SK-N-SH (cell line): ENCODE data around the gene CRIP1. TPM values are rescaled to one million over a fixed set of nuclear protein-coding genes. Genes with fewer than 3 reads are reported as not detected.

Source experiments
- CTCF ChIA-PET: fragments of 300-600, 350-600 bp; formaldehyde crosslinking; extraction: SDS; loops from one replicate; lab custom pipeline; 2021; lab: Yijun Ruan, JAX
- POLR2A ChIA-PET: fragments of 350-600 bp; sonication (Branson Sonifier 250); formaldehyde crosslinking; extraction: SDS; loops from one replicate; lab custom pipeline; 2020; ENCODE audit warnings: antibody characterized with exemption, inconsistent platforms; lab: Yijun Ruan, JAX
- DNase-seq: peaks from one replicate; pipeline ENCODE4 v3.0.0; 2012
- H2AFZ ChIP-seq: fragments of 200-600 bp; sonication (generic); 2 replicates; pipeline ENCODE4 v1.8.1; 2016; ENCODE audit warnings: antibody characterized with exemption, mild to moderate bottlenecking, low read depth
- H3F3A ChIP-seq: fragments of 200-600 bp; sonication (generic); replicated peaks from 2 replicates; pipeline ENCODE3; 2016; ENCODE audit warnings: antibody characterized with exemption, mild to moderate bottlenecking; ENCODE audit not compliant: insufficient read depth
- H3K27ac ChIP-seq, 2 experiments: fragments of 200-500 bp in 1 of 2; fragments of 200-600 bp in 1 of 2; sonication (Bioruptor generic) in 1 of 2; sonication (generic), shearing (Covaris generic) in 1 of 2; 2 replicates each; pipeline versions ENCODE4 v1.5.1 to v1.6.1; 2014 to 2016; ENCODE audit warnings: low read depth in 2 of 2, inconsistent platforms in 1 of 2, low read length in 1 of 2, mild to moderate bottlenecking in 1 of 2, mixed read lengths in 1 of 2
- H3K27me3 ChIP-seq: fragments of 200-600 bp; sonication (generic), shearing (Covaris generic); 2 replicates; pipeline ENCODE4 v1.6.1; 2016; ENCODE audit warnings: mixed run types; ENCODE audit not compliant: insufficient read depth
- H3K36me3 ChIP-seq, 2 experiments: fragments of 200-500 bp in 1 of 2; fragments of 200-600 bp in 1 of 2; sonication (Bioruptor generic) in 1 of 2; sonication (generic) in 1 of 2; replicated peaks in 1 of 2; 2 replicates each; pipeline versions ENCODE3 to v1.5.1; 2014 to 2016; ENCODE audit warnings: low read length in 1 of 2, mild to moderate bottlenecking in 1 of 2; ENCODE audit not compliant: insufficient read depth in 2 of 2, control insufficient read depth in 1 of 2
- H3K4me1 ChIP-seq, 2 experiments: fragments of 200-500 bp in 1 of 2; fragments of 200-600 bp in 1 of 2; sonication (Bioruptor generic) in 1 of 2; sonication (generic), shearing (Covaris generic) in 1 of 2; 2 replicates each; pipeline versions ENCODE4 v1.5.1 to v1.6.1; 2014 to 2016; ENCODE audit warnings: low read depth in 1 of 2, low read length in 1 of 2, mixed run types in 1 of 2; ENCODE audit not compliant: insufficient read depth in 2 of 2, control insufficient read depth in 1 of 2
- H3K4me2 ChIP-seq: fragments of 200-600 bp; sonication (generic), shearing (Covaris generic); 2 replicates; pipeline ENCODE4 v1.6.1; 2017; ENCODE audit warnings: mixed run types
- H3K4me3 ChIP-seq, 2 experiments: fragments of 200-500 bp in 1 of 2; fragments of 200-600 bp in 1 of 2; sonication (Bioruptor generic) in 1 of 2; sonication (generic), shearing (Covaris generic) in 1 of 2; 2 replicates each; pipeline versions ENCODE4 v1.5.1 to v1.8.1; 2014 to 2016; ENCODE audit warnings: low read depth in 2 of 2, inconsistent platforms in 1 of 2, low read length in 1 of 2, mild to moderate bottlenecking in 1 of 2, mixed read lengths in 1 of 2, moderate library complexity in 1 of 2
- H3K79me2 ChIP-seq: fragments of 200-600 bp; sonication (generic); 2 replicates; pipeline ENCODE4 v1.8.1; 2017; ENCODE audit warnings: mild to moderate bottlenecking; ENCODE audit not compliant: insufficient read depth
- H3K9ac ChIP-seq: fragments of 200-600 bp; sonication (generic); 2 replicates; pipeline ENCODE4 v1.6.1; 2017; ENCODE audit warnings: mixed run types
- H3K9me2 ChIP-seq: fragments of 200-600 bp; sonication (generic); 2 replicates; pipeline ENCODE4 v1.6.1; 2017; ENCODE audit warnings: mixed run types
- H3K9me3 ChIP-seq: fragments of 200-600 bp; sonication (generic); 2 replicates; pipeline ENCODE4 v1.6.1; 2017; ENCODE audit warnings: mixed run types, mild to moderate bottlenecking, moderate library complexity
- H4K20me1 ChIP-seq: fragments of 200-600 bp; sonication (generic); 2 replicates; pipeline ENCODE4 v1.6.1; 2017; ENCODE audit warnings: mild to moderate bottlenecking, mixed run types; ENCODE audit not compliant: insufficient read depth
- CTCF ChIP-seq: fragments of 200-600 bp; sonication (generic); IDR thresholded peaks from 2 replicates; pipeline ENCODE4 v1.6.1; 2017; ENCODE audit warnings: antibody characterized with exemption, mild to moderate bottlenecking, moderate library complexity
- EP300 ChIP-seq, 2 experiments: IDR thresholded peaks; 2 replicates each; pipeline versions ENCODE4 v1.4.0 to v1.6.1; 2012; ENCODE audit warnings: borderline replicate concordance in 1 of 2, low read depth in 1 of 2, low read length in 1 of 2
- EZH2phosphoT487 ChIP-seq: fragments of 200-600 bp; sonication (generic); IDR thresholded peaks from 2 replicates; pipeline ENCODE4 v1.6.1; 2017; ENCODE audit warnings: low read depth, mixed run types, mild to moderate bottlenecking, antibody characterized with exemption, moderate library complexity, borderline replicate concordance
- GABPA ChIP-seq: IDR thresholded peaks from 2 replicates; pipeline ENCODE4 v1.4.0; 2012; ENCODE audit warnings: low read depth, mild to moderate bottlenecking
- JUND ChIP-seq: IDR thresholded peaks from 2 replicates; pipeline ENCODE4 v1.4.0; 2012
- MEF2A ChIP-seq: IDR thresholded peaks from 2 replicates; pipeline ENCODE4 v1.4.0; 2012; ENCODE audit warnings: low read depth, borderline replicate concordance
- MXI1 ChIP-seq: IDR thresholded peaks from 2 replicates; pipeline ENCODE4 v1.6.1; 2012; ENCODE audit warnings: mild to moderate bottlenecking, low read depth, low read length, improper control_type of control experiment
- NRF1 ChIP-seq: IDR thresholded peaks from 2 replicates; pipeline ENCODE4 v1.6.1; 2012; ENCODE audit warnings: low read depth, mild to moderate bottlenecking, low read length
- PBX3 ChIP-seq: IDR thresholded peaks from 2 replicates; pipeline ENCODE4; 2012
- POLR2AphosphoS5 ChIP-seq: IDR thresholded peaks from 2 replicates; pipeline ENCODE4 v1.6.1; 2012; ENCODE audit warnings: low read depth, low read length
- RAD21 ChIP-seq: IDR thresholded peaks from 2 replicates; pipeline ENCODE4 v1.6.1; 2012; ENCODE audit warnings: mild to moderate bottlenecking, low read length
- RCOR1 ChIP-seq: fragments of 150-350 bp; IDR thresholded peaks from 2 replicates; pipeline ENCODE4 v1.6.1; 2017; ENCODE audit warnings: antibody characterized with exemption, low read length
- RXRA ChIP-seq: IDR thresholded peaks from 2 replicates; pipeline ENCODE4 v1.4.0; 2012; ENCODE audit warnings: low read depth, mild to moderate bottlenecking, borderline replicate concordance
- TAF1 ChIP-seq: IDR thresholded peaks from 2 replicates; pipeline ENCODE4 v1.6.1; 2012; ENCODE audit warnings: low read depth, mild to moderate bottlenecking, low read length, moderate library complexity, borderline replicate concordance
- TCF12 ChIP-seq: IDR thresholded peaks from 2 replicates; pipeline ENCODE4 v1.4.0; 2012
- TEAD4 ChIP-seq: IDR thresholded peaks from 2 replicates; pipeline ENCODE4 v1.4.0; 2012; ENCODE audit warnings: mild to moderate bottlenecking, borderline replicate concordance; ENCODE audit not compliant: insufficient read depth
- USF2 ChIP-seq: fragments of 150-350 bp; IDR thresholded peaks from 2 replicates; pipeline ENCODE4 v1.6.1; 2017; ENCODE audit warnings: antibody characterized with exemption, low read length, low read depth, borderline replicate concordance
- YY1 ChIP-seq: IDR thresholded peaks from 2 replicates; pipeline ENCODE4 v1.4.0; 2012; ENCODE audit warnings: low read depth, mild to moderate bottlenecking
- WGBS: methylation state at CpG from one replicate; pipeline ENCODE4 v1.1.6; 2017; ENCODE audit warnings: low lambda C conversion rate; 5-methylcytosine and 5-hydroxymethylcytosine counted together
- polyA plus RNA-seq, 3 experiments: library from polyadenylated mRNA; depleted of rRNA; stranded (reverse); fragments of >200 nt; gene quantifications; 2 replicates each; pipeline ENCODE4 v1.2.3, GENCODE V29; 2012
- TF ChIP-seq, protein P1 (sequence below): IDR thresholded peaks from 2 replicates; pipeline ENCODE4 v1.4.0; 2012; ENCODE audit warnings: low read depth
- TF ChIP-seq, protein P2 (sequence below): IDR thresholded peaks from 2 replicates; pipeline ENCODE4 v1.4.0; 2012; ENCODE audit warnings: low read depth, borderline replicate concordance

CRIP1 gene
- polyA plus RNA-seq, 1 of the 3 experiments (the other 2 are of a cell fraction), result 0.72 TPM

DNA sequence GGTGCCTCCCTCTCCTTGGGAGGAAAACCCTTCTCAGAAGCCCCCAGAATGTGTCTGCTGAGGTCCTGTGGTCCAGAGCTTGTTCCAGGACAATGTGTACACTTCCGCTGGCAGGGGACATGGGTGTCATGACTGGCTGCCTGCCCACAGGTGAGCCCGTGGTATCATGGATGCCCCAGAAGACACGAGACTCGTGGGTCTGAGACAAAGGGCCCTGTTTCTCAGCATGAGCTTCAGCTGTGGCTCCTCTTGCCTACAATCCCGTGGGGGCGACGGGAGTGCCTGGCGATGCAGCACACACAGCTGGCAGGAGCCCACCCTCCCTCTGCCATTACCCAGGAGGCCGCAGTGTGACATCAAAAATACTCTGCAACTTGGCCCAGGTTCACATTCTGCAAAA lies 46.7 kb downstream of the CRIP1 start:
- H3K4me2 ChIP-seq, result no peak overlapping the region
- no peaks in the 10 kb centered on the region for H4K20me1 ChIP-seq
- no peaks in the 10 kb centered on the region for H3K9me3 ChIP-seq
- H3K27me3 ChIP-seq, result no peaks in the 10 kb centered on the region
- H3F3A ChIP-seq, result no peaks in the 10 kb centered on the region
- no peak overlapping the region for H2AFZ ChIP-seq
- no peak for DNase-seq
- no peak overlapping the region for H3K9ac ChIP-seq
- H3K9me2 ChIP-seq, result no peaks in the 10 kb centered on the region
- no peak overlapping the region for H3K4me3 ChIP-seq
- CTCF ChIA-PET, result interaction anchor here (0.7 to 1.6 kb wide), 4 partner anchors 11 to 162 kb away, joined by 3 to 4 read pairs (median 4); no protein-coding TSS in a partner anchor
- H3K4me1 ChIP-seq, result peaks cover 0 to 3% of the 10 kb centered on the region in 2 experiments; a peak in 1 of 4 replicates
- peaks cover 0 to 2% of the 10 kb centered on the region in 2 experiments for H3K36me3 ChIP-seq
- H3K79me2 ChIP-seq, result no peaks in the 10 kb centered on the region
- TF ChIP-seq RAD21, result no peak
- TF ChIP-seq EP300 (IDR thresholded peaks at IDR 0.05; ENCODE audit: borderline replicate concordance in 1 of 2, low read depth in 1 of 2, low read length in 1 of 2), result no peak
- no peak for TF ChIP-seq USF2
- TF ChIP-seq MEF2A, result no peak
- TF ChIP-seq EZH2phosphoT487, result no peak
- TF ChIP-seq YY1, result no peak
- no peak for TF ChIP-seq JUND
- TF ChIP-seq CTCF, result no peak
- TF ChIP-seq TCF12, result no peak
- TF ChIP-seq, protein P1, sequence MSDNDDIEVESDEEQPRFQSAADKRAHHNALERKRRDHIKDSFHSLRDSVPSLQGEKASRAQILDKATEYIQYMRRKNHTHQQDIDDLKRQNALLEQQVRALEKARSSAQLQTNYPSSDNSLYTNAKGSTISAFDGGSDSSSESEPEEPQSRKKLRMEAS, result no peak
- TF ChIP-seq RXRA, result no peak
- TF ChIP-seq PBX3, result no peak
- no peak for TF ChIP-seq MXI1
- TF ChIP-seq RCOR1, result no peak
- no peak for TF ChIP-seq TEAD4
- TF ChIP-seq POLR2AphosphoS5, result no peak
- no peak for TF ChIP-seq GABPA
- TF ChIP-seq, protein P2, sequence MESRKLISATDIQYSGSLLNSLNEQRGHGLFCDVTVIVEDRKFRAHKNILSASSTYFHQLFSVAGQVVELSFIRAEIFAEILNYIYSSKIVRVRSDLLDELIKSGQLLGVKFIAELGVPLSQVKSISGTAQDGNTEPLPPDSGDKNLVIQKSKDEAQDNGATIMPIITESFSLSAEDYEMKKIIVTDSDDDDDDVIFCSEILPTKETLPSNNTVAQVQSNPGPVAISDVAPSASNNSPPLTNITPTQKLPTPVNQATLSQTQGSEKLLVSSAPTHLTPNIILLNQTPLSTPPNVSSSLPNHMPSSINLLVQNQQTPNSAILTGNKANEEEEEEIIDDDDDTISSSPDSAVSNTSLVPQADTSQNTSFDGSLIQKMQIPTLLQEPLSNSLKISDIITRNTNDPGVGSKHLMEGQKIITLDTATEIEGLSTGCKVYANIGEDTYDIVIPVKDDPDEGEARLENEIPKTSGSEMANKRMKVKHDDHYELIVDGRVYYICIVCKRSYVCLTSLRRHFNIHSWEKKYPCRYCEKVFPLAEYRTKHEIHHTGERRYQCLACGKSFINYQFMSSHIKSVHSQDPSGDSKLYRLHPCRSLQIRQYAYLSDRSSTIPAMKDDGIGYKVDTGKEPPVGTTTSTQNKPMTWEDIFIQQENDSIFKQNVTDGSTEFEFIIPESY, result no peak
- TF ChIP-seq NRF1, result no peak
- TF ChIP-seq TAF1, result no peak
- no peak overlapping the region for H3K27ac ChIP-seq
- 96% methylated on average over 4 of the region's 9 CpGs for WGBS
- POLR2A ChIA-PET, result no interaction called here
